ENCODE results near the gene GPR137B. TPM values are rescaled to one million over a fixed set of nuclear protein-coding genes. Genes with fewer than 3 reads are reported as not detected.

GPR137B gene
- polyA plus RNA-seq, 1 donor from 2014 or later = 8.2 TPM

DNA sequence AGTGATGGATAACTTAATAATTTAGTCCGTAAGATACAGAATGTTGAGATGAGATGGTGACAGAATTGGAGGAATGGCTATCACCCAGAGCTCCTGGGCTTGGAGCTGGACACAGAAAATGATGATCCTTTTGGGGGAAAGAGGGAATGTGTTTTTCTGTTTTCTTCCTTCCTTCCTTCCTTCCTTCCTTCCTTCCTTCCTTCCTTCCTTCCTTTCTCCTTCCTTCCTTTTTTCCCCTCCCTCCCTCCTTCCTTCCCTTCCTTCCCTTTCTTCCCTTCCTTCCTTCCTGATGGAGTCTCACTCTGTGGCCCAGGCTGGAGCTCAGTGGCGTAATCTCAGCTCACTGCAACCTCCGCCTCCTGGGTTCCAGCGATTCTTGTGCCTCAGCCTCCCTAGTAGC is 2.8 kb upstream of the GPR137B start:
- Histone ChIP-seq H3K4me3 (ENCODE audit: low read length) (no peak overlapping the region), H3K4me2 (ENCODE audit: low read length) (no peak overlapping the region), H2AFZ (ENCODE audit: low read depth, low read length) (no peak overlapping the region), H3K27me3 (ENCODE audit: insufficient read depth, low read depth, low read length) (peaks cover 40% of the 10 kb centered on the region), H3K9me3 (ENCODE audit: low read length) (no peaks in the 10 kb centered on the region), H3K9ac (ENCODE audit: low read length) (no peak overlapping the region), H3K27ac (ENCODE audit: low read length) (no peak overlapping the region), H4K20me1 (ENCODE audit: insufficient read depth) (no peaks in the 10 kb centered on the region), H3K36me3 (ENCODE audit: insufficient read depth, low read length) (no peaks in the 10 kb centered on the region), H3F3A (ENCODE audit: insufficient read depth, low read length, poor library complexity, severe bottlenecking) (no peaks in the 10 kb centered on the region), H3K79me2 (replicated peaks; ENCODE audit: insufficient read depth, low read length) (no peaks in the 10 kb centered on the region), H3K9me2 (ENCODE audit: insufficient read depth, low read length) (no peaks in the 10 kb centered on the region)
- TF ChIP-seq RAD21 (conservative IDR thresholded peaks at IDR 0.05) (no peak), MXI1 (conservative IDR thresholded peaks at IDR 0.05; ENCODE audit: poor library complexity, severe bottlenecking) (no peak), EZH2 (IDR thresholded peaks at IDR 0.05; ENCODE audit: borderline replicate concordance, insufficient read depth, low read length, poor library complexity, severe bottlenecking) (no peak), SMC3 (conservative IDR thresholded peaks at IDR 0.05; ENCODE audit: poor library complexity) (no peak), EP300 (conservative IDR thresholded peaks at IDR 0.05; ENCODE audit: poor library complexity, severe bottlenecking) (no peak), TAF1 (IDR thresholded peaks at IDR 0.05; ENCODE audit: low read depth) (no peak), POLR2AphosphoS5 (IDR thresholded peaks at IDR 0.05) (no peak)
- TF ChIP-seq, protein P1, sequence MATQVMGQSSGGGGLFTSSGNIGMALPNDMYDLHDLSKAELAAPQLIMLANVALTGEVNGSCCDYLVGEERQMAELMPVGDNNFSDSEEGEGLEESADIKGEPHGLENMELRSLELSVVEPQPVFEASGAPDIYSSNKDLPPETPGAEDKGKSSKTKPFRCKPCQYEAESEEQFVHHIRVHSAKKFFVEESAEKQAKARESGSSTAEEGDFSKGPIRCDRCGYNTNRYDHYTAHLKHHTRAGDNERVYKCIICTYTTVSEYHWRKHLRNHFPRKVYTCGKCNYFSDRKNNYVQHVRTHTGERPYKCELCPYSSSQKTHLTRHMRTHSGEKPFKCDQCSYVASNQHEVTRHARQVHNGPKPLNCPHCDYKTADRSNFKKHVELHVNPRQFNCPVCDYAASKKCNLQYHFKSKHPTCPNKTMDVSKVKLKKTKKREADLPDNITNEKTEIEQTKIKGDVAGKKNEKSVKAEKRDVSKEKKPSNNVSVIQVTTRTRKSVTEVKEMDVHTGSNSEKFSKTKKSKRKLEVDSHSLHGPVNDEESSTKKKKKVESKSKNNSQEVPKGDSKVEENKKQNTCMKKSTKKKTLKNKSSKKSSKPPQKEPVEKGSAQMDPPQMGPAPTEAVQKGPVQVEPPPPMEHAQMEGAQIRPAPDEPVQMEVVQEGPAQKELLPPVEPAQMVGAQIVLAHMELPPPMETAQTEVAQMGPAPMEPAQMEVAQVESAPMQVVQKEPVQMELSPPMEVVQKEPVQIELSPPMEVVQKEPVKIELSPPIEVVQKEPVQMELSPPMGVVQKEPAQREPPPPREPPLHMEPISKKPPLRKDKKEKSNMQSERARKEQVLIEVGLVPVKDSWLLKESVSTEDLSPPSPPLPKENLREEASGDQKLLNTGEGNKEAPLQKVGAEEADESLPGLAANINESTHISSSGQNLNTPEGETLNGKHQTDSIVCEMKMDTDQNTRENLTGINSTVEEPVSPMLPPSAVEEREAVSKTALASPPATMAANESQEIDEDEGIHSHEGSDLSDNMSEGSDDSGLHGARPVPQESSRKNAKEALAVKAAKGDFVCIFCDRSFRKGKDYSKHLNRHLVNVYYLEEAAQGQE (IDR thresholded peaks at IDR 0.05; ENCODE audit: borderline replicate concordance) = no peak
- TF ChIP-seq, protein P2, sequence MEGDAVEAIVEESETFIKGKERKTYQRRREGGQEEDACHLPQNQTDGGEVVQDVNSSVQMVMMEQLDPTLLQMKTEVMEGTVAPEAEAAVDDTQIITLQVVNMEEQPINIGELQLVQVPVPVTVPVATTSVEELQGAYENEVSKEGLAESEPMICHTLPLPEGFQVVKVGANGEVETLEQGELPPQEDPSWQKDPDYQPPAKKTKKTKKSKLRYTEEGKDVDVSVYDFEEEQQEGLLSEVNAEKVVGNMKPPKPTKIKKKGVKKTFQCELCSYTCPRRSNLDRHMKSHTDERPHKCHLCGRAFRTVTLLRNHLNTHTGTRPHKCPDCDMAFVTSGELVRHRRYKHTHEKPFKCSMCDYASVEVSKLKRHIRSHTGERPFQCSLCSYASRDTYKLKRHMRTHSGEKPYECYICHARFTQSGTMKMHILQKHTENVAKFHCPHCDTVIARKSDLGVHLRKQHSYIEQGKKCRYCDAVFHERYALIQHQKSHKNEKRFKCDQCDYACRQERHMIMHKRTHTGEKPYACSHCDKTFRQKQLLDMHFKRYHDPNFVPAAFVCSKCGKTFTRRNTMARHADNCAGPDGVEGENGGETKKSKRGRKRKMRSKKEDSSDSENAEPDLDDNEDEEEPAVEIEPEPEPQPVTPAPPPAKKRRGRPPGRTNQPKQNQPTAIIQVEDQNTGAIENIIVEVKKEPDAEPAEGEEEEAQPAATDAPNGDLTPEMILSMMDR (IDR thresholded peaks at IDR 0.05; ENCODE audit: poor library complexity, severe bottlenecking) = no peak

DNA sequence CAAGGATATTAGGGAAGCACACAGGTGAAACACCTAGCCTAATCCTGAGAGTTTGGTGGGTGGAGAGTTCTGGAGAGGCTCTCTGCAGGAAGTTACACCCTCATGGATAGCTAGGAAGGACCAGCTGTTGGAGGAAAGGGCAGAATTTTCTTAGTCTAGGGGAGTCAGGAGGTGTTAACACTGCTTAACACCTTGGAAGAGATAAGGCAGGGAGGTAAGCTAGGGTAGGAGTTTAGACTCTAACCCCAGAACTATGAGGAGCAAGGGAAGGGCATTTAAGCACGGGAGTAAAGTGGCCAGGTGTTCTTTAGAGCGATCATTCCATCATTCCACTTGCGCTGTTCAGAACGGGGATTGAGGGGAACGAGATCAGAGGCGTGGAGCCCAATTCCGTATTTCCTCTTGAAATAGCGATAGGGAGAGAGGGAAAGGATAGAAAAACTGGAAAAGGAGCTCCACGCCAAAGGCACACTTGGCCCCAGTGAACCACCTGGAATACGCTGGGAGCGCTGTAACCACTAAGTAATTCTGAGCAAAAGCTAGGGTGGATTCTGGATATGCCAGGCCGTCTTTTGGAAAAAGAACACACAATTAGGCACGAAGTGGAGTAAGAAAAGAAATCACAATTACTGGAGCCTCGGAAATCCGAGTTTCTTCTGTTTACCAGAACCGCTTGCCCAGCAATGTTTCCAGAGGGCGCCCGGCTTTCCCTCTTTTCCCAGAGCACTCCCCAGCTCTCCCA is 1.5 kb upstream of the GPR137B start:
- peak overlapping the region; percentile 66 for H3K4me3 ChIP-seq (ENCODE audit: low read length)
- H3K9ac ChIP-seq (ENCODE audit: low read length) = peak overlapping the region; percentile 45
- no peaks in the 10 kb centered on the region for H3K9me3 ChIP-seq (ENCODE audit: low read length)
- no peaks in the 10 kb centered on the region for H3K36me3 ChIP-seq (ENCODE audit: insufficient read depth, low read length)
- peak overlapping the region; percentile 82 for H3K4me2 ChIP-seq (ENCODE audit: low read length)
- H3K27ac ChIP-seq (ENCODE audit: low read length) = no peak overlapping the region
- peak overlapping the region; percentile 21 for H2AFZ ChIP-seq (ENCODE audit: low read depth, low read length)
- no peaks in the 10 kb centered on the region for H3K9me2 ChIP-seq (ENCODE audit: insufficient read depth, low read length)
- H4K20me1 ChIP-seq (ENCODE audit: insufficient read depth) = no peaks in the 10 kb centered on the region
- peaks cover 5% of the 10 kb centered on the region for H3K79me2 ChIP-seq (replicated peaks; ENCODE audit: insufficient read depth, low read length)
- TF ChIP-seq EP300 (conservative IDR thresholded peaks at IDR 0.05; ENCODE audit: poor library complexity, severe bottlenecking) = no peak
- TF ChIP-seq, protein P2 (IDR thresholded peaks at IDR 0.05; ENCODE audit: poor library complexity, severe bottlenecking) = no peak
- TF ChIP-seq RAD21 (conservative IDR thresholded peaks at IDR 0.05) = no peak
- TF ChIP-seq EZH2 (IDR thresholded peaks at IDR 0.05; ENCODE audit: borderline replicate concordance, insufficient read depth, low read length, poor library complexity, severe bottlenecking) = no peak
- TF ChIP-seq TAF1 (IDR thresholded peaks at IDR 0.05; ENCODE audit: low read depth) = no peak
- TF ChIP-seq MXI1 (conservative IDR thresholded peaks at IDR 0.05; ENCODE audit: poor library complexity, severe bottlenecking) = no peak
- TF ChIP-seq POLR2AphosphoS5 (IDR thresholded peaks at IDR 0.05) = no peak
- TF ChIP-seq SMC3 (conservative IDR thresholded peaks at IDR 0.05; ENCODE audit: poor library complexity) = no peak
- TF ChIP-seq, protein P1 (IDR thresholded peaks at IDR 0.05; ENCODE audit: borderline replicate concordance) = no peak
- peaks cover 40% of the 10 kb centered on the region for H3K27me3 ChIP-seq (ENCODE audit: insufficient read depth, low read depth, low read length)
- H3F3A ChIP-seq (ENCODE audit: insufficient read depth, low read length, poor library complexity, severe bottlenecking) = no peaks in the 10 kb centered on the region
